ENCODE data around the gene SDC3.
A peak's percentile ranks its signal among the peaks of the same experiment; 100 is the strongest.

SDC3 gene

GRCh38 chr1:30904962-30905335 lies 3.6 kb downstream of the SDC3 start:
- DNase-seq (ENCODE audit: low spot score) = no peak

- DNase-seq (ENCODE audit: low spot score) = no peak
Measured at GRCh38 chr1:30904191-30904961, 4.2 kb downstream of the SDC3 start.

GRCh38 chr1:30903343-30904034 lies 5.1 kb downstream of the SDC3 start:
- no peak for DNase-seq (ENCODE audit: low spot score)

GRCh38 chr1:30902593-30903290 lies 5.8 kb downstream of the SDC3 start:
- DNase-seq (ENCODE audit: low spot score) = no peak

GRCh38 chr1:30901798-30902581 lies 6.6 kb downstream of the SDC3 start:
- DNase-seq (ENCODE audit: low spot score) = no peak

GRCh38 chr1:30900931-30901560 lies 7.5 kb downstream of the SDC3 start:
- no peak for DNase-seq (ENCODE audit: low spot score)

GRCh38 chr1:30900486-30900885 lies 8.1 kb downstream of the SDC3 start:
- DNase-seq (ENCODE audit: low spot score) = no peak

GRCh38 chr1:30899577-30900389 lies 8.8 kb downstream of the SDC3 start:
- DNase-seq (ENCODE audit: low spot score) = no peak

- no peak for DNase-seq (ENCODE audit: low spot score)
Measured at GRCh38 chr1:30898031-30898815, 10.3 kb downstream of the SDC3 start.

GRCh38 chr1:30896905-30897304 lies 11.7 kb downstream of the SDC3 start:
- no peak for DNase-seq (ENCODE audit: low spot score)

- peak; percentile 49 for DNase-seq (ENCODE audit: low spot score)
Measured at GRCh38 chr1:30895944-30896660, 12.5 kb downstream of the SDC3 start.

- DNase-seq (ENCODE audit: low spot score) = no peak
Measured at GRCh38 chr1:30895382-30895943, 13.1 kb downstream of the SDC3 start.

- no peak for DNase-seq (ENCODE audit: low spot score)
Measured at GRCh38 chr1:30894508-30894973, 14.0 kb downstream of the SDC3 start.

GRCh38 chr1:30893776-30894507 lies 14.6 kb downstream of the SDC3 start:
- DNase-seq (ENCODE audit: low spot score) = no peak

- no peak for DNase-seq (ENCODE audit: low spot score)
Measured at GRCh38 chr1:30892671-30893073, 15.9 kb downstream of the SDC3 start.

GRCh38 chr1:30891227-30891552 lies 17.4 kb downstream of the SDC3 start:
- no peak for DNase-seq (ENCODE audit: low spot score)

GRCh38 chr1:30890502-30891226 lies 17.9 kb downstream of the SDC3 start:
- no peak for DNase-seq (ENCODE audit: low spot score)

- DNase-seq (ENCODE audit: low spot score) = no peak
Measured at GRCh38 chr1:30889511-30889910, 19.0 kb downstream of the SDC3 start.

Measured in COLO829 (cell line).